Mesenchymal stem cell (in vitro differentiated cells and primary cell): Measurements from ENCODE around the gene CHN2.
A peak's percentile ranks its signal among the peaks of the same experiment; 100 is the strongest.

ENCODE experiments used
- DNase-seq: peaks from one replicate; pipeline ENCODE4 v3.0.0-alpha.2; 2013
- H2AFZ ChIP-seq: one replicate; pipeline ENCODE4 v1.6.1; 2013; ENCODE audit warnings: low read depth, mild to moderate bottlenecking, control low read depth, inconsistent platforms, low read length, moderate library complexity
- H2AK5ac ChIP-seq: 2 replicates; pipeline ENCODE4 v1.6.1; 2013; ENCODE audit warnings: low read length, moderate library complexity, mild to moderate bottlenecking, inconsistent platforms; ENCODE audit not compliant: severe bottlenecking
- H2BK120ac ChIP-seq: one replicate; pipeline ENCODE4 v1.6.1; 2013; ENCODE audit warnings: low read depth, mild to moderate bottlenecking, inconsistent platforms, low read length, moderate library complexity
- H2BK12ac ChIP-seq, 2 experiments: one replicate each; pipeline ENCODE4 v1.6.1; 2013; ENCODE audit warnings: inconsistent platforms in 2 of 2, low read length in 2 of 2, mild to moderate bottlenecking in 2 of 2, moderate library complexity in 2 of 2, control low read depth in 1 of 2
- H2BK15ac ChIP-seq: one replicate; pipeline ENCODE4 v1.6.1; 2013; ENCODE audit warnings: mild to moderate bottlenecking, low read depth, inconsistent platforms; ENCODE audit not compliant: poor library complexity, severe bottlenecking
- H2BK5ac ChIP-seq: 2 replicates; pipeline ENCODE4 v1.6.1; 2013; ENCODE audit warnings: low read depth, mild to moderate bottlenecking, low read length, control low read depth, inconsistent platforms; ENCODE audit not compliant: poor library complexity, severe bottlenecking
- H3K14ac ChIP-seq, 2 experiments: one replicate each; pipeline ENCODE4 v1.6.1; 2013; ENCODE audit warnings: inconsistent platforms in 2 of 2, low read length in 2 of 2, control low read depth in 1 of 2, mild to moderate bottlenecking in 1 of 2, moderate library complexity in 1 of 2
- H3K18ac ChIP-seq, 2 experiments: one replicate each; pipeline ENCODE4 v1.6.1; 2013; ENCODE audit warnings: inconsistent platforms in 2 of 2, low read length in 2 of 2, control low read depth in 1 of 2, low read depth in 1 of 2, mild to moderate bottlenecking in 1 of 2
- H3K23ac ChIP-seq, 2 experiments: one replicate each; pipeline ENCODE4 v1.6.1; 2013; ENCODE audit warnings: inconsistent platforms in 2 of 2, low read length in 2 of 2, mild to moderate bottlenecking in 2 of 2, moderate library complexity in 2 of 2, control low read depth in 1 of 2
- H3K27ac ChIP-seq: 2 replicates; pipeline ENCODE4 v1.5.1; 2013; ENCODE audit warnings: mild to moderate bottlenecking, moderate library complexity, low read length, control low read depth, inconsistent platforms; ENCODE audit not compliant: poor library complexity, severe bottlenecking
- H3K27me3 ChIP-seq, 2 experiments: 2 replicates each; pipeline versions ENCODE4 v1.6.1 to v1.7.0; 2013; ENCODE audit warnings: low read length in 2 of 2, mild to moderate bottlenecking in 2 of 2, moderate library complexity in 2 of 2, control low read depth in 1 of 2, inconsistent platforms in 1 of 2; ENCODE audit not compliant: control insufficient read depth in 1 of 2, insufficient read depth in 1 of 2
- H3K36me3 ChIP-seq, 2 experiments: 2 replicates each; pipeline versions ENCODE4 v1.6.1 to v1.7.0; 2013; ENCODE audit warnings: low read length in 2 of 2, control low read depth in 1 of 2, inconsistent platforms in 1 of 2, low read depth in 1 of 2, mild to moderate bottlenecking in 1 of 2; ENCODE audit not compliant: insufficient read depth in 2 of 2, control insufficient read depth in 1 of 2
- H3K4ac ChIP-seq, 2 experiments: one replicate each; pipeline ENCODE4 v1.6.1; 2013; ENCODE audit warnings: inconsistent platforms in 2 of 2, low read length in 2 of 2, mild to moderate bottlenecking in 2 of 2, moderate library complexity in 2 of 2, control low read depth in 1 of 2, low read depth in 1 of 2
- H3K4me1 ChIP-seq: 2 replicates; pipeline ENCODE4 v1.6.1; 2013; ENCODE audit warnings: low read depth, low read length, control low read depth; ENCODE audit not compliant: control insufficient read depth, insufficient read depth
- H3K4me2 ChIP-seq: 2 replicates; pipeline ENCODE4 v1.6.1; 2013; ENCODE audit warnings: low read length, mild to moderate bottlenecking, inconsistent platforms; ENCODE audit not compliant: poor library complexity, severe bottlenecking
- H3K4me3 ChIP-seq, 2 experiments: 2 replicates each; pipeline versions ENCODE4 v1.5.1 to v1.7.0; 2013; ENCODE audit warnings: low read length in 2 of 2, mild to moderate bottlenecking in 2 of 2, control low read depth in 1 of 2, low read depth in 1 of 2; ENCODE audit not compliant: insufficient read depth in 1 of 2
- H3K79me1 ChIP-seq: replicated peaks from 2 replicates; pipeline ENCODE4 v1.6.1; 2013; ENCODE audit warnings: mild to moderate bottlenecking, control low read depth, low read length, inconsistent platforms; ENCODE audit not compliant: poor library complexity, severe bottlenecking
- H3K9ac ChIP-seq: 2 replicates; pipeline ENCODE4 v1.7.0; 2013; ENCODE audit warnings: mild to moderate bottlenecking, low read length, moderate library complexity
- H3K9me3 ChIP-seq: 2 replicates; pipeline ENCODE4 v1.7.0; 2013; ENCODE audit warnings: mild to moderate bottlenecking, low read length; ENCODE audit not compliant: control insufficient read depth
- H4K8ac ChIP-seq: one replicate; pipeline ENCODE4 v1.6.1; 2013; ENCODE audit warnings: inconsistent platforms, mild to moderate bottlenecking, low read length, moderate library complexity
- H4K91ac ChIP-seq: one replicate; pipeline ENCODE4 v1.6.1; 2013; ENCODE audit warnings: mild to moderate bottlenecking, low read length, inconsistent platforms
- WGBS: methylation state at CpG from one replicate; pipeline ENCODE4 v1.1.7; 2013; ENCODE audit warnings: mixed read lengths; 5-methylcytosine and 5-hydroxymethylcytosine counted together

CHN2 gene

GRCh38 chr7:29471444-29472138 lies 277.0 kb downstream of the CHN2 start:
- Histone ChIP-seq H3K18ac (no peak overlapping the region), H2BK120ac (no peak overlapping the region), H3K4ac (no peak overlapping the region), H3K9me3 (no peaks in the 10 kb centered on the region), H2BK5ac (no peak overlapping the region), H2BK15ac (no peak overlapping the region), H4K8ac (no peak overlapping the region), H2BK12ac (no peak overlapping the region), H3K79me1 (no peaks in the 10 kb centered on the region), H2AFZ (no peak overlapping the region), H3K27me3 (peaks cover 9 to 11% of the 10 kb centered on the region in 2 experiments), H3K23ac (no peak overlapping the region), H4K91ac (no peak overlapping the region), H2AK5ac (no peak overlapping the region), H3K14ac (no peak overlapping the region), H3K4me3 (no peak overlapping the region), H3K27ac (no peak overlapping the region), H3K4me2 (no peak overlapping the region), H3K36me3 (no peaks in the 10 kb centered on the region), H3K9ac (no peak overlapping the region), H3K4me1 (no peaks in the 10 kb centered on the region)
- no peak for DNase-seq
- 95% methylated on average over 10 of the region's 13 CpGs for WGBS

- Histone ChIP-seq H2BK12ac (no peak overlapping the region), H3K9ac (no peak overlapping the region), H2BK120ac (no peak overlapping the region), H3K23ac (no peak overlapping the region), H2BK15ac (no peak overlapping the region), H3K4me3 (no peak overlapping the region), H3K79me1 (no peaks in the 10 kb centered on the region), H2BK5ac (no peak overlapping the region), H3K27ac (no peak overlapping the region), H4K91ac (no peak overlapping the region), H3K4ac (no peak overlapping the region), H3K14ac (no peak overlapping the region), H3K9me3 (no peaks in the 10 kb centered on the region), H3K4me1 (no peaks in the 10 kb centered on the region), H3K4me2 (no peak overlapping the region), H2AFZ (no peak overlapping the region), H4K8ac (no peak overlapping the region), H3K36me3 (no peaks in the 10 kb centered on the region), H2AK5ac (no peak overlapping the region), H3K27me3 (peaks cover 7 to 15% of the 10 kb centered on the region in 2 experiments), H3K18ac (no peak overlapping the region)
- no peak for DNase-seq
- WGBS = 100% methylated on average over 2 of the region's 4 CpGs
These were observed 282.3 kb downstream of the CHN2 start for GRCh38 chr7:29476916-29477315.

GRCh38 chr7:29478226-29478625 lies 283.7 kb downstream of the CHN2 start:
- Histone ChIP-seq H3K27ac (no peak overlapping the region), H3K4me2 (no peak overlapping the region), H2AK5ac (no peak overlapping the region), H3K36me3 (no peaks in the 10 kb centered on the region), H2BK15ac (no peak overlapping the region), H2BK12ac (peak overlapping the region in 1 of 2 experiments; percentile 54), H3K4me3 (no peak overlapping the region), H3K14ac (peak overlapping the region in 1 of 2 experiments; percentile 91), H2AFZ (peak overlapping the region; percentile 61), H3K9ac (no peak overlapping the region), H3K4ac (no peak overlapping the region), H3K9me3 (no peaks in the 10 kb centered on the region), H2BK120ac (no peak overlapping the region), H3K27me3 (peaks cover 4 to 11% of the 10 kb centered on the region in 2 experiments), H2BK5ac (no peak overlapping the region), H3K18ac (no peak overlapping the region), H3K79me1 (no peaks in the 10 kb centered on the region), H3K23ac (no peak overlapping the region), H4K91ac (no peak overlapping the region), H3K4me1 (no peaks in the 10 kb centered on the region), H4K8ac (no peak overlapping the region)
- DNase-seq = no peak
- 86% methylated on average over 3 of the region's 3 CpGs for WGBS

GRCh38 chr7:29478687-29479240 lies 284.2 kb downstream of the CHN2 start:
- H3K4ac ChIP-seq = no peak overlapping the region
- no peak overlapping the region for H3K4me3 ChIP-seq
- 90% methylated on average over 4 of the region's 4 CpGs for WGBS
- no peaks in the 10 kb centered on the region for H3K9me3 ChIP-seq
- H3K27ac ChIP-seq = no peak overlapping the region
- no peak for DNase-seq
- no peak overlapping the region for H2AFZ ChIP-seq
- H3K18ac ChIP-seq = no peak overlapping the region
- H3K4me2 ChIP-seq = no peak overlapping the region
- no peak overlapping the region for H3K23ac ChIP-seq
- no peak overlapping the region for H2BK12ac ChIP-seq
- peaks cover 4 to 11% of the 10 kb centered on the region in 2 experiments for H3K27me3 ChIP-seq
- no peaks in the 10 kb centered on the region for H3K4me1 ChIP-seq
- H2BK120ac ChIP-seq = no peak overlapping the region
- no peak overlapping the region for H2AK5ac ChIP-seq
- H3K36me3 ChIP-seq = no peaks in the 10 kb centered on the region
- H4K8ac ChIP-seq = no peak overlapping the region
- no peaks in the 10 kb centered on the region for H3K79me1 ChIP-seq
- H3K9ac ChIP-seq = no peak overlapping the region
- H4K91ac ChIP-seq = no peak overlapping the region
- peak overlapping the region in 1 of 2 experiments; percentile 91 for H3K14ac ChIP-seq
- H2BK5ac ChIP-seq = no peak overlapping the region
- no peak overlapping the region for H2BK15ac ChIP-seq
